ENCODE results near the gene LMAN1L. TPM values are rescaled to one million over a fixed set of nuclear protein-coding genes. Genes with fewer than 3 reads are reported as not detected.

LMAN1L gene
- total and polyA plus RNA-seq, 7 donors, result 0.64 to 1.8 TPM; not detected in 5

DNA sequence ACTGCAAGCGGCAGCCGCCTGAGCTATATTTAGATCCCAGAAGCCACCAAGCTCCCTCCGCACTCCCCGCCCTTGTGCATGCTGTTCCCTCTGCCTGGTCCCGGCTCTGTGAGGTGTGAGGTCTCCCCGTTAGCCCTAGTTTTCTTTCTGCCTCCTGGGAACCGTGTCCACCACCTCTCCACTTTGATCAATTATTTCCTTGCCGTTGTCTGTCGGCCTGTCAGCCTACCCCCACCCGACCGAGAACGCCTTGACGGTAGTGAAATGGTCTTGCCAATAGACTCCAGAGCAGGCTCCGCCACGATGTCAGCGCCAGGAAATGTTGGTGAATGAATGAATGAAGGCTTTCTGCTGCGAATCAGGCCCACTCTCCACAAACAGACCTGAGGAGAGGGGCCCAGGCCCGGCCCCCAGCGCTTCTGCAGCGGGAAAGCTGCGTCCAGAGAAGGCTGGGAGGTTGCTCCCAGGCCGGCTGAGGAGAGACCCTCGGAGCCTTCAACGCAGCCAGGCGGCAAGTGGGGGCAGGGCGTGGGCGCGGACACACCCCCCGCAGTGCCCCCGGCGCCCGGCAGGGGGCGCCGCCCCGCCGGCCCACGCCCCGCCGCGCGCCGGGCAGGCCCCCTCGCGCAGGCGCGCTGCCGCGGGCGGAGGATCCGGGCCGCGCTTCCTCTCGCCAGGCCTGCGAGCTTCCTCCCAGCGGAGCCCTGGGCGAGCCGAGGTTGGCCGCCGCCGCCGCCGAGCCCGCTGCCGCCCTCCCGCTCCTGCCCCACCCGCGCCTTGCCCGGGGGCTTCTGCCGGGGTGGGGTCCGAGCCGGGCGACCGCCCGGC is 31.0 kb upstream of the LMAN1L start, which contains the start of gene CSK:
Gene CSK, plus strand, starts transcription at position 650 of the 828 bp plus-strand sequence. CDS start 16,218 bp downstream, outside the sequence.
- peak; percentile 86 for DNase-seq
- intact Hi-C loops (cut with DNase I), result loop anchor here (1.0 to 5.0 kb wide), 4 partner anchors 19 to 239 kb away; partner anchors contain the start of genes ARID3B and ULK3

DNA sequence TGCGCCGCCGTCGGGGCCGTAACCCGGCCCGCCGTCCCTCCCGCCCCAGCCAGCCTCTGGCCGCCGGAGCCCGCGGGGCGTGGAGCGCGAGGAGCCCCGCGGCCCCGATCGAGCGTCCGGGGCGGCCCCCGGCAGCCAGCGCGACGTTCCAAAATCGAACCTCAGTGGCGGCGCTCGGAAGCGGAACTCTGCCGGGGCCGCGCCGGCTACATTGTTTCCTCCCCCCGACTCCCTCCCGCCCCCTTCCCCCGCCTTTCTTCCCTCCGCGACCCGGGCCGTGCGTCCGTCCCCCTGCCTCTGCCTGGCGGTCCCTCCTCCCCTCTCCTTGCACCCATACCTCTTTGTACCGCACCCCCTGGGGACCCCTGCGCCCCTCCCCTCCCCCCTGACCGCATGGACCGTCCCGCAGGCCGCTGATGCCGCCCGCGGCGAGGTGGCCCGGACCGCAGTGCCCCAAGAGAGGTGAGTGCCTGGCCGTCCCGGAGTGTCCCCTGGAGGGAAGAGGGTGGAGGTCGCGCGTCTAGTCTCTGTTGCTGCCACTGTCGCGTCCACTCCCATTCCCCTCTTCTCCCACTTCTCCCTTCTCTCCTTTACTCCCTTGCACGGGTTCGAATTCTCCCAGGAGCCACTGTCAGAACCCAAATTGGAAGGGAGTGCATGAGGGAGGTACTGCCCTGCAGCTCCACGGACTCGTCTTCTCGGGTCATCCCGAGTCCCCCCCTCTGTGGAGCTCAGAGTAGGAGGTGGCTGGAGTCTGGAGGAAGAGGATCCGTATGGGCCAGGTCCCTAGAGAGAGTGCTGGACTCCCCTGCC is 30.2 kb upstream of the LMAN1L start:
- no peaks in the 10 kb centered on the region for H3K9me3 ChIP-seq
- intact Hi-C loops (cut with DNase I), result loop anchor here (1.0 to 5.0 kb wide), 4 partner anchors 18 to 240 kb away; partner anchors contain the start of genes ARID3B and ULK3
- H3K27me3 ChIP-seq, result no peaks in the 10 kb centered on the region
- H3K36me3 ChIP-seq, result no peaks in the 10 kb centered on the region
- TF ChIP-seq POLR2AphosphoS5 (IDR thresholded peaks at IDR 0.05) (no peak), POLR2A (IDR thresholded peaks at IDR 0.05) (no peak), EP300 (IDR thresholded peaks at IDR 0.05) (no peak)
- TF ChIP-seq, protein P1, sequence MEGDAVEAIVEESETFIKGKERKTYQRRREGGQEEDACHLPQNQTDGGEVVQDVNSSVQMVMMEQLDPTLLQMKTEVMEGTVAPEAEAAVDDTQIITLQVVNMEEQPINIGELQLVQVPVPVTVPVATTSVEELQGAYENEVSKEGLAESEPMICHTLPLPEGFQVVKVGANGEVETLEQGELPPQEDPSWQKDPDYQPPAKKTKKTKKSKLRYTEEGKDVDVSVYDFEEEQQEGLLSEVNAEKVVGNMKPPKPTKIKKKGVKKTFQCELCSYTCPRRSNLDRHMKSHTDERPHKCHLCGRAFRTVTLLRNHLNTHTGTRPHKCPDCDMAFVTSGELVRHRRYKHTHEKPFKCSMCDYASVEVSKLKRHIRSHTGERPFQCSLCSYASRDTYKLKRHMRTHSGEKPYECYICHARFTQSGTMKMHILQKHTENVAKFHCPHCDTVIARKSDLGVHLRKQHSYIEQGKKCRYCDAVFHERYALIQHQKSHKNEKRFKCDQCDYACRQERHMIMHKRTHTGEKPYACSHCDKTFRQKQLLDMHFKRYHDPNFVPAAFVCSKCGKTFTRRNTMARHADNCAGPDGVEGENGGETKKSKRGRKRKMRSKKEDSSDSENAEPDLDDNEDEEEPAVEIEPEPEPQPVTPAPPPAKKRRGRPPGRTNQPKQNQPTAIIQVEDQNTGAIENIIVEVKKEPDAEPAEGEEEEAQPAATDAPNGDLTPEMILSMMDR (IDR thresholded peaks at IDR 0.05), result no peak
- H3K4me3 ChIP-seq, result peak overlapping the region; percentile 48 to 92 (median 78)
- peaks cover 0 to 64% (median 54%) of the 10 kb centered on the region in 4 donors for H3K4me1 ChIP-seq
- no peak for DNase-seq
- WGBS, 2 donors, result 0% methylated on average over 72 of the region's 72 CpGs
- peak overlapping the region; percentile 77 to 93 (median 82) for H3K27ac ChIP-seq

More for the DNA sequence above, 31.0 kb upstream of the LMAN1L start, which contains the start of gene CSK:
- Histone ChIP-seq H3K36me3 (no peaks in the 10 kb centered on the region), H3K4me3 (peak within 1 kb of the TSS; percentile 48 to 92 (median 78)), H3K27me3 (no peaks in the 10 kb centered on the region), H3K9me3 (no peaks in the 10 kb centered on the region), H3K4me1 (peaks cover 0 to 60% (median 46%) of the 10 kb centered on the region in 4 donors), H3K27ac (peak within 1 kb of the TSS; percentile 77 to 93 (median 82))
- TF ChIP-seq POLR2AphosphoS5 (IDR thresholded peaks at IDR 0.05) (peak in 2 of 4 donors; percentile 57 to 61), POLR2A (IDR thresholded peaks at IDR 0.05) (no peak), EP300 (IDR thresholded peaks at IDR 0.05) (no peak)
- TF ChIP-seq, protein P1 (IDR thresholded peaks at IDR 0.05), result peak in 3 of 4 experiments; percentile 14 to 54 (median 26)
- 1% methylated on average over 74 of the region's 74 CpGs for WGBS, 2 donors

DNA sequence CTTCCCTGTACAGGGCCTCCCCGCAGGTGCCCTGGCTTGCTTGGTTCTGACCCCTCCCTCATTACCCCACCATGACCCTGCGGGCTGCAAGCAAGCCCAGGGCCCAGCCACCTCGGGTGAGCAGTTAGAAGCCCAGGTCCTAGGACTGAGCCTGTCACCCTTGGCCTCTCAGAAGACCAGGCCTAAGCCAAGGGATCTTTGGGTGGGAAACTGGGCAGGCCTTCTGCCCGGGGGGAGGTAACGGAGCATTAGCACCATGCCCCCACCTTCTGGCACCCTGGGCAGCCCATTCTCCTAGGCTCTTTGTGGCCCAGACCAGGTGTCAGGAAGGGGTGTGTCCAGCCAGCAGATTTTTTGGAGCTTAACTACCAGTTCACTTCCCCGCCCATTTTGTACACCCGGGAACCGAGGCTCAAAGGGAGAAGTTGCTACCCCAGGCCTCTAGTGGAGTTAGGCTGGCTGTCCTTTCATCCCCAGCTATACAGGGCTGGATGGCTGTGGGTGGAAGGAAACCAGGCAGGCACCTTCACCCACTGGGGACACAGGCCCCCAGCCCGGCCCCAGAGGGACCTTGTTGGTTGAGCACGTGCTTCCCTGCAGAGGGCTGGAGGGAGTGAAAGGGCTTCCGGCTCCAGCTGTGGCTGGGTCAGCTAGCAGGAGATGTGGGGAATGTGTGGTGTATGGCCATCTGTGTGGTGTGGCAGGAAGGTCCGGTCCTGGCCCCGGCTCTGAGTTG is 29.4 kb upstream of the LMAN1L start:
- H3K27ac ChIP-seq, result peak overlapping the region; percentile 77 to 93 (median 82)

More for the DNA sequence above, 29.4 kb upstream of the LMAN1L start:
- DNase-seq, result no peak
- H3K4me1 ChIP-seq, result peaks cover 0 to 69% (median 61%) of the 10 kb centered on the region in 4 donors
- no peaks in the 10 kb centered on the region for H3K9me3 ChIP-seq
- no peaks in the 10 kb centered on the region for H3K36me3 ChIP-seq
- peak overlapping the region; percentile 48 to 92 (median 78) for H3K4me3 ChIP-seq
- H3K27me3 ChIP-seq, result no peaks in the 10 kb centered on the region
- intact Hi-C loops (cut with DNase I), result loop anchor here (5.0 kb wide), 2 partner anchors 119 to 241 kb away; partner anchors contain the start of gene ARID3B
- TF ChIP-seq POLR2AphosphoS5 (IDR thresholded peaks at IDR 0.05), result no peak
- no peak for TF ChIP-seq POLR2A (IDR thresholded peaks at IDR 0.05)
- no peak for TF ChIP-seq EP300 (IDR thresholded peaks at IDR 0.05)
- TF ChIP-seq, protein P1 (IDR thresholded peaks at IDR 0.05), result no peak
- WGBS, 2 donors, result 1 to 2% methylated on average over 13 of the region's 13 CpGs
